Activated CD4-positive, alpha-beta T cell treated with anti-CD3 and anti-CD28 coated beads, Interleukin-2, amount 50 U/mL, for 48 hours (primary cell): ENCODE results near the gene MSI2.

Experiments used
- DNase-seq, 2 experiments: peaks; one replicate each; pipeline ENCODE4 v3.0.0-alpha.2; 2020

MSI2 gene

DNA sequence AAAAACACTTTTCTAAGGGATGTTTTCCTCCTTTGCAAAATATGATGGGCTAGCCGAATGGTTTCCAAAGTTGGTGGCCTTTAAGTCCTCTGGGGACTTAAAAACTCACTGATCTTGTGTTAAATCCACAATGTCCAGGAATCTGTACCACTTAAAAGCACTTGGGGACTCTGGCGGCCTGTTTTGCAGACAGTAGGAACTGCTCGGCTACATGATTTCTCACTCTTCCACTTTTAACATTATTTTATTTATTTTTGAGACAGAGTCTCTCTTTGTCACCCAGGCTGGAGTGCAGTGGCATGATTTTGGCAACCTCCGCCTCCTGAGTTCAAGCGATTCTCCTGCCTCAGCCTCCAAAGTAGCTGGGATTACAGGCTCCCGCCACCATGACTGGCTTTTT, 9.1 kb upstream of the MSI2 start:
- no peak for DNase-seq

DNA sequence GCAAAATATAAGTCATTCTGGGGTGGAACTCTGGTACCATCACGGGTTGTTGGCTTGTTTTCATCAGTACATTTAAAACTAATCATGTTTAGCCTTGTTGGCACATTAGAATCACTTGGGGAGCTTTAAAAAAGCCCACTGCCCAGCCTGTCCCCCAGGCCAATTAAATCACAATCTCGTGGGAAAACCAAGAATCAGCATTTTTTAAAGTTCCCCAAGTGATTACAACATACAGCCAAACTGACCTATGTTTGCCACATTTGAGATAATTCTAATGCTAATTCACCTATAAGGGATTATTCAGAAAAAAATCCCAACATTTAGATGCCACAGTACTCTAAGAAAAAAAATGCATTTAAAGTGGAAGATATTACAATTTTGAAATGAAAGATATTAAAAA, 8.4 kb upstream of the MSI2 start:
- DNase-seq, result no peak

DNA sequence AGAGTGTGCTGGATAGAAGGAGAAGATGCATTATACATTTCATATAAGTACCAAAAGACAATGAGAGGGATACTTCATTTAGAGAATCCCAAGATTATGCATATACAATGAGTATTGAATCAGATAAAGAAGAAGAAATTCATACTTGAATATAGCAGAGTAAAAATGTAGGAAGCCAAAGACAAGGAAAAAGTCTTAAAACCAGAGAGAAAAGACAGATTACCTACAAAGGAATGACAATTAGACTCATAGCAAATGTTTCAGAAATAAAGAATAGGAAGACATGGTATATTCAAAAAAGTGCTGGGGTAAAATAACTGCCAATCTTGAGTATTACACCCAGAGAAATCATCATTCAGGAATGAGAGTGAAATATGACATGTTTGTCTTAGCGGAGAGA, 6.8 kb upstream of the MSI2 start:
- DNase-seq, result no peak

DNA sequence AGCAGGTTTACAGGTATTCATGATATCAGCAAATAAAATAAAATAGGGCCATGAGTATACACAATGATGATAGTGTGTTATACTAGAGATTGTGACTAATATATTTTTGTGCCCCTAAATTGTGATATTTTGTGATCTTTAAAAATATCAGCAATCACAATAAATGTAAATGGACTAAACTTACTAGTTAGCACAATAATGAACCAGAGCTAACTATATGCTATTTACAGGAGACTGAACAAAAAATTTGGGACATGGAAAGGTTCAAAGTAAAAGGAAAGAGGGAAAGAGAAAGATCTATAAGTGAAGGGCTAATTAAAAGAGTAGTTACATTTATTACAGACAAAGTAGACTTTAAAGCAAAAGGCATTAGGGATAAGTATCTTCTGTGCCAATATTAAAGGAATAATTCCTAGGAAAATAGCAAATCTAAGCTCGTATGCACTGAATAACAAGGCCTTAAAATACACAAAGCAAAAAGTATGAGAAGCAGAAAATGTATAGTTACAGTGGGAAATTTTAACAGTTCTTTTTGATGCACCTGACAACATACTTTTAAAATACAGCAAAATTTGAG, 5.0 kb upstream of the MSI2 start:
- no peak for DNase-seq

DNA sequence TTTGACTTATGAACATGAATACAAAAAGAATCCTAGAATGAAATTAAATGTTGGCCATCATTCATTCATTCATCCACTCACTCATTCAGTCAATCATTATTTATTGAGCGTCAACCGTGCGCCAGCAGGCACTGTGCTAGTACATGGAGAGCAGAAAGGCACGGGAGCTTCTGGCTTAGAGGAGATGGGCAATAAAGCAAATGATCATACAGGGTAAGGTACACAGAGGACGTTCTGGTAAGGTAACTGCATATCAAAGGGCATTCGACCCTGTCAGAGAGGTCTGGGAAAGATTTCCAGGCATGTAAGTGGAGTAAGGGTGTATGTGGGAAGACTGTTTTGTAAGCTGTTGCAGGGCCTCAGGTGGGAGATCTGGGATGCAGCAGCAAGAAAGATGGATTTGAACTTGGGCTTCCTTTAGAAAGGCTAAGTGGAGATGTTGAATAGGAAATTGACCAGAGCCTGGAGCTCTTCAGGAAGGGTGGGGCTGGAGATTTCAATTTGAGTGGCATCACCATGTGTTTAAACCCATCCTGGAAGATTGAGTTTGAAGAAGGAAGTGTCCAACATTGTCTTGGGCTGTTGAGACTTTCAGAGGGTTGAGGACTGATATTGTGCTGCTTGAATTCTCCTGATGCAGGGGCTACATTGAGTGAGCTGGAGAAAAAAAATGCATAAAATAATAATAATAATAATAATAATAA, 2.8 kb upstream of the MSI2 start:
- no peak for DNase-seq

DNA sequence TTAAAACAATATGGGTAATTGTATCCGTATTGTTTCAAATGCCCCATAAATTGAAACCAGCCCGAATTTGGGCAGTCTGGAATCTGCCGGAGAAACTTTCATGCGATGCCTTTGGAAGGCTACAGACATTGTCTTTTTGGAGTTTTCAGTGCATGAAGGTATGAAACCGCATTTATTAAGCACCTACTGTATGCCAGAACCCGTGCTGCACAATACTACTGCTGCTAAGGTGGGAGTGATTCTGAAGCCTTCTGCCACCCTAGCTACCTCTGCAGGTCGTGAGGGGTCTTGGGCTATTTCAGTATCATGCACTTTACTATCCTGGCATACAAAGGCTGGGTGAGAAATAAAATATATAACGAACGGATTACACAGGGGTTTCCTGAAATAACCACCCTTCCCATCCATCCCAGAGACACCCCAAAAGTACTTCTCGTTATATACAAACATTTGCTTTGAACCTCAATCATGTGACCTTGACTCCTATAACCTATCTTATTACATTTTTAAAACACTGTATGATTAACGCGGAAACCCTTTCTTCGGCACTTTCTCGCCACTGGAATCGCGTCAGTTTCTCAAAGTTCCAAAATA, 1.0 kb upstream of the MSI2 start:
- no peak for DNase-seq

DNA sequence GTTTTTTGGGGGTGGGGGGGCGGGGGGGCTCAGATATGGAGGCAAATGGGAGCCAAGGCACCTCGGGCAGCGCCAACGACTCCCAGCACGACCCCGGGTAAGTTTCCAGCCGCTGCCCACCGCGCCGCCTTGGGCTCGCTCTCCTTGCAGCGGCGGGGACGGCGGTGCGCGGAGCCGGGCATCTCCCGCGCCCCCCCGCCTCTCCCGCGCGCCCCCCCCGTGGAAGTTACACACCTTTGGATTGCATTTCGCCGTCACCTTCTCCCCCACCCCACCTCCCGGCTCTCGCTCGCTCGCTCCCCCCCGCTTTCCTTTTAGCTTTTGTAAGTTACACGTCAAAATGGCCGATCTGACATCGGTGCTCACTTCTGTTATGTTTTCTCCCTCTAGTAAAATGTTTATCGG, 387 bp downstream of the MSI2 start:
- peak; percentile 36 to 44 for DNase-seq

DNA sequence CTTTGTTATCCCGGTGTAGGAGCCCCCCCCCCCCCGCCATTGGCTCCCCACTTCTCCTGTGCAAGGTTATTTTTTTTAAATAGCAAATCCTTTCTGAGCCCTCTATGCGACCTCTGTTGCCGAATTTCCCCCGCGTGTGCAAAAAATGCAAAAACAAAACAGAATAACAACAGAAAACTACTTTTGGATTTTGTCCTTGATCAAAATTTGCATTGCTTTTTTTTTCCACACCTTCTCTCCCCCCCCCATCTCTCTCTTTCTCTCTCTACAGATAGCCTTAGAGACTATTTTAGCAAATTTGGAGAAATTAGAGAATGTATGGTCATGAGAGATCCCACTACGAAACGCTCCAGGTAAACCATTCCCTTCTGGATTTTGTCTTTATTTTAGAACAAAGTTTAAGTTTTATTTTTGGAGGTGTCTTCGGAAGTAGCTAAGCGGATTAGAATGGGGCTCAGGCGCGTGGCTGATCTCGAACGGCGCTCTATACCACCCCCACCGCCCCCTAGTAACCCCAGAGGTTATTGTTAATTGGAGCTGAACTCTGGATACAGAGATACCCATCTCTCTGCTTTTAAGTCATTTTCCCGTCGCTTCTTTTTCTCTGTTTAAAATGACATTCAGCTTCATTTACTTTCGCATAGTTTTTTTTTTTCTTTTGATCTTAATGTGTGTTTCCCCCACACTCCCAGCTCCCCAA, 1.0 kb downstream of the MSI2 start:
- peak in 1 of 2 experiments; percentile 31 for DNase-seq

DNA sequence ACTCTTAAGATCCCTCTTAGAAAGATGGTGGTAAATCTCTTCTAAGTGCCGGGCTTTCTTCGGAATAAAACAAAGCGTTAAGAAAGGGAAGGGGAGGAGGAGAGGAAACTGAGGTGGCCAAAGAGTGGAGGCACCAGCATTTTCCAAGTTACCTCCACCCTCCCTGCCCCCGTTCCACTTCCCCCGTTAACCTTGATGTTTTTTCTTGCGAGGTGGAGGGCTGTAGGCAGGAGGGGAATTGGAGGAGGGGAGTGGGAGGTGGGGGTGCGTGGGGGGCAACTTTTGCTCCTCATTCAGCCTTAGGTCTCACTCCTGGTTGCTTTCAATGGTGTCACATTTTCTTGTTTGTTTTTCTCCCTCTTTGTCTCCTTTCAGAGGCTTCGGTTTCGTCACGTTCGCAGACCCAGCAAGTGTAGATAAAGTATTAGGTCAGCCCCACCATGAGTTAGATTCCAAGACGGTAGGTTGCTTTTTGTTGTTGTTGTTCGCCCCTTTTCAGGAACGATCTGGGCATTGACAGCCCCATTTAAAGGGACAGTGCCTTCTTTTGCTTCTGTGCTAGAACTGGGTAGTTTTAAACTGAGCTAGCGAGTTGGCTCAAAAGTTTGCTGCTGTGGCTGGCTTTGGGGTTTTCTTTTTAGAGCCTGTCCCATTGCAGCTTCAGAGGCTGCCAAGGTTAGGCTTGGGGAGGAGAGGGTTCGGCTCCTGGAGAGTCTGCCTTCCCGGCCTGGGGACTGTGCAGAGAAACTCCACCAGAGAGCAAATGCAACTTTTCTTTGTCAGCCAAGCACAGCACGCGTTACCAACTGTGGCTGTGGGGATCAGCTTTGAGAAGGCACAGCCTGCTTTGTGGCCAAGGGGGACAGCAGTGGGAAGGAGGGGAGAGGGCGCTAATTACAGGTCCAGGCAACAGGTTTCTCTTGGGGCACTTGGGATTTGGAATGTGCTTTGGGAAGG, 1.9 kb downstream of the MSI2 start:
- no peak for DNase-seq

DNA sequence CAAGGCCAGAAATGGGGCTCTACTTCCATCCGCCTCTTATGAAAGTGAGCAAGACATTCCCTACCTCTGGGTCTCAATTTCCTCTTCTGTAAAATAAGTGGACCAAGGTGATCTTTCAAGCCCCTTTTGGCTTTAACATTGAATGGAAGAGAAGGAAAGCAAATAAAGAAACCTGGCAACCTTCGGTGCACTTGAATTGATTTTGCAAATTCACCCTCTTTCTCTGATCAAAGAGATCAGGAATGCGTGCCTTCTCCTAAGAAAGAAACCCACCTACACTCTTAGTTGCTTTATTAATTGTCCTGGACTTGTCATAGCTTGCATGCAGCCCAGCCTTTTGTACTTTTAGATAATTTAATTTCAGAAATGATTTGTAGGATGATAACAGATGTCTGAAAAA, 3.0 kb downstream of the MSI2 start:
- DNase-seq, result no peak

DNA sequence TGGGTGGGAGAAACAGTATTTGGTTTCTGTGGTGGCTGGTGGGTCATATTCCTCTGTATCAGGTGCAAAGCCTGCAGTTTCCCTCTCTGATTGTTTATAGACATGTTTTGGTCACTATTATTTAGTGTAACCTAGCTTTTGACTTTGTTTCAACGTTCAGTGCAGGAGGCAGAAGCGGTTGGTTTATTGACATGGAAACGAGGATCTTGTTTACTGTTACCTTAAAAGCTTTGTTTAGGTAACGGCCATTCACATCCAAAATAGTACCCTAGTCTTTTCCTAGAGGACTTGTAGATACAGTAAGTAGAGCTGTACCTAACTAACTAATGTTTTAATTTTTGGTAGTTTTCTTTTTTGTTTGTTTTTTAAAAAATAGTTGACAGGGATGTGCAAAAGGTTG, 3.5 kb downstream of the MSI2 start:
- no peak for DNase-seq

DNA sequence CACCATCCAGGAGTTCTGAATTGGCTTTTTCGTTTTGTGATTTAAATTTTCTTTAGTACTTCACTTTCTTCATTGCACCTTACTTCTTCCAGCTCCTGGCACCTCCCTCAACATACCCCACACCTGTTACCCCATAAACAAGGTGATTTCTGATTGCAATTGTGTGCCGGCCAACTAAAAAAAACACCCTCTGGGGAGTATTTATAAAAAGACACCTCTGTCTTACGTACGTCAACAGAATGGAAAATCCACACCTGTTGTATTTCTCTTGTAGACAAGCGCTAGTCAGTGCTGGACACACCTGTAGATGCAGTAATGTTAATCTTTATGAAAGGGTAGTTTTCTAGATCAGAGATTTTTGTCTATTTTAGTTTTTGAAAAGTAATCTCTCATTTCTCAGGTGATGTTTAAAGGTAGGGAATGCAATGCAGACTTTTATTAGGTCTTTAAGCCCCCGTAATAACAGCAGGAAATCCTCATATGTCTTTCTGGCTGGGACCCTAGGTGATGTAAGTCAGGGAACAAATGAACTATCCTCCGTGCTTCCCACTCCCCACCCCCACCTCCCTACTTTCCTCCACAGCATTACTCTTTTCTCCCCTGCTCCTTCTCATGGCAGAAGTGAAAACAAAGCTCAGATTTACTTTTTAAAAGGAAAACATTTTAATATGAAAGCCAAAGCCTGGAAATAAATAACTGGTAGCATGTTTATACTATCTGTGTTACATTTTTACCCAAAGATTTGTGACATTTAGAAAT, 4.2 kb downstream of the MSI2 start:
- DNase-seq, result no peak

DNA sequence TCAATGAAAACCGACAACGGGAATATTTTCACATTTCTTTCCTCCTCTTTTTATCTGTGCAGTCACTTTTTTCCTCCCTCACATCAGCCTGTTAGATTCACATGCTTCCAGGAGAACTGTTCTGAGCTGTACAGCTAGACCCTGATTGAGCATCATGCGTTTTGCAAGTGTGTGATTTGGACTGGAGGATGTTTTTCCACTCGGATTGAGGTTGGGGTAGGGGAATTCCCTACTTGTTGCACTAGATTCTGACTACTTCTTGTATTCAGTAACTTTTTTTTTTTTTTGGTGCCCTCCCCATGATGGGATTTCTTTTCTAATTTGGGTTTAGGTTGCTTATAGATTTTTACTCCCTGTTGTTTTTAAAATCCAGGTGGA, 4.8 kb downstream of the MSI2 start:
- DNase-seq, result no peak

DNA sequence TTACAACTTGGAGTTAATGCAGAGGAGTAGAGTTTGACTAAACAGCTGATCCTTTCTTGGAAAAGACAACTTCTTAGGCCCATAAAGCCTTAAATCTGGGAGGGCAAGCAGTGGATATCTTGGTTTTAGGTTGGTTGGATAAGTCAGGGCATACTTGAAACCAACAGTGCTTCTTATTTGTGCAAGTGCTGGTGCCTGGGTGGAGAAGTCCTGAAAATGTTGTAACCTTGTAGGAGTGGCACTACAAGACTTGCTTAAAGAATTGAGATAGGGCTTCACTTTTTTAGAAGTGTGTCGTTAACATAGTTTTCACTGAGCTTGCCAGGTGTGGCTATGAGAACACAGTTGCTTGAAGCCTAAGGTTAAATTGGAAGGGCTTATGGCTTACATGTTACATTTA, 6.2 kb downstream of the MSI2 start:
- no peak for DNase-seq

DNA sequence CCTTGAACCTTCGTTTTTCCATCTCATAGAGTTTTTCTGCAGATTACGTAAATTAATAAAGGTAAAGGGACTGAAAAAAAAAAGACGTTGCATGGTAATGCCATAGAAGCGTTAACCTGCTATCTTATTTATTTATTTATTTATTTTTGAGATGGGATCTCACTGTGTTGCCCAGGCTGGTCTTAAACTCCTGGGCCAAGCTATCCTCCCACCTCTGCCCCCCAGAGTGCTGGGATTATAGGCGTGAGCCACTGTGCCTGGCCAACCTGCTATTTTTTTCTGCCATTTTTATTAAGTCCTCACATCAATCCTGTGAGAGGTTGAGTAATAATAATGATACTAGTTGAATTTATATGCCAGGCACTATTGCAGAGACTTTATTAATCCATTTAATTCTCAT, 7.9 kb downstream of the MSI2 start:
- DNase-seq, result no peak

DNA sequence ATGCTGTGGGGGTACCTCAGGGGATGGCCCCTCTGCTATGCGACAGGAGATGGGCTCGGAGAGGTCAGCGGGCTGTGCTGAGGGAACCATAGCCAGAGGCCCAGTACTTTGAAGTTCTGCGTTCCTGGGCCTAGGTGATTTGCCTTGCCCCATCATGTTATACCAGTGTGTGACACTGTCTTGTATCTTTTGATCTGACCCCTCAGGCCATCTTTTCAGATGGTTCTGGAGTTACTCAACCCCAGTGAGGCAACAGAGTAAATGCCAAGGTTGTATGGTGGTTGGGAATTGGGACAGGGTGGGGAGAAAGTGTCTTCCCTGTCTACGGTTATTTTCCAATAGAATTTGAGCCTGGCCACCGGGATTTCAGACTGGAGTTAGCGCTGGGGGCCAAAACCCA, 8.5 kb downstream of the MSI2 start:
- DNase-seq, result no peak

DNA sequence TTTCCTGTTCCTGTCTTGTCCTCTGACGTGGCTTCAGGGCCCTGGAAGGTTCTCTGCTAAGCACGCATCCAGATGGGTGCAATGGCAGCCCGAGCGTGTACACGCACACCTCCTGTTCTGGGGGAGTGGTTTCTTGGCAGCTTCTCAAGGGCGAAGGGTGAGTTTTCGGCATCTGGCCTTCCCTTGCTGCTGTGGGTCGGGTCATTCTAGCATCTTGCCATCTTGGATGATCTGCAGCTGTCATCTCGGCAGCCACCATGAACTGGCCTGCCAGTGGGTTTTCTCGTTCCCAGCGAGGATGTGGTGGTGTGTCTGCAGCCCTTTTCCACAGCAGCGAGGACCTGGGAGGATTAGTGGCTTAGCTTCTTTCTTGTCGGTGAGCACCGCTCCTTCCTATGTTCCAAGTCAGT, 10.6 kb downstream of the MSI2 start:
- no peak for DNase-seq

DNA sequence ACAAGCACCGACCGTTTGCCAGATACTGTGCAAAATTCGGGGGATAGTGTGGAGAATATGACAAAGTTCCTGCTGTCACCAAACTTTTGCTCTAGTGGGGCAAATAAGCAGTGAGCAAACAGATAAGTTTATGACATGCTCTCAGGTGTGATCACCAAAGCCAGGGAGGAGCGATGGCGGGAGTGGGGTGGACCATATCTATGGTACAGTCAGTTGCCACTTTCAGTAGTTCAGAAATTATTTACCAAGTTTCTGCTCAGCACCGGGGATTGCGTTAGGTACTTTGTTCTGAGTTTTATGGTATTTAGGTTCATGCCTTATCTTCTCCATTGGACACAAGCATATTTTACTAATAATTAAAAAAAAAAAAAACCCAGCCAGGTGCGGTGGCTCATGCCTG, 11.9 kb downstream of the MSI2 start:
- DNase-seq, result no peak

DNA sequence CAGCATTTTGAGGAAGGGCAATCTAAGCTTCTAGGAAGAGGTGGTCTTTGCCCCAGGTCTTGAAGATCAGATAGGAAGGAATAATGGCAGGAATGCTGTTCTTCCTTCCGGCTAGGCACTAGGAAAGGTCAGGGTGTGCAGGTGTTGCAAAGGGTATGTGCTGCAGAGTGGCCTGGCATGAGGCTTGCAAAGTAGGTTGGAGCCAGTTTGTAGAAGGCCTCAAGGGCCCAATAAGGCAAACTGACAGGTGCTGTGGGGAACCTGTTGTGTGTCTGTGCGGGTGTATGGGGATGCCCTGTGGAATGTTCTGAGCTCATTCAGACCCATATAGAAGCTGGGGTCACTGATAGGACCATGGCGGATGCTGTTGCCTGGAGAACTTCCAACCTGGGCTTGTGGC, 12.7 kb downstream of the MSI2 start:
- DNase-seq, result no peak

DNA sequence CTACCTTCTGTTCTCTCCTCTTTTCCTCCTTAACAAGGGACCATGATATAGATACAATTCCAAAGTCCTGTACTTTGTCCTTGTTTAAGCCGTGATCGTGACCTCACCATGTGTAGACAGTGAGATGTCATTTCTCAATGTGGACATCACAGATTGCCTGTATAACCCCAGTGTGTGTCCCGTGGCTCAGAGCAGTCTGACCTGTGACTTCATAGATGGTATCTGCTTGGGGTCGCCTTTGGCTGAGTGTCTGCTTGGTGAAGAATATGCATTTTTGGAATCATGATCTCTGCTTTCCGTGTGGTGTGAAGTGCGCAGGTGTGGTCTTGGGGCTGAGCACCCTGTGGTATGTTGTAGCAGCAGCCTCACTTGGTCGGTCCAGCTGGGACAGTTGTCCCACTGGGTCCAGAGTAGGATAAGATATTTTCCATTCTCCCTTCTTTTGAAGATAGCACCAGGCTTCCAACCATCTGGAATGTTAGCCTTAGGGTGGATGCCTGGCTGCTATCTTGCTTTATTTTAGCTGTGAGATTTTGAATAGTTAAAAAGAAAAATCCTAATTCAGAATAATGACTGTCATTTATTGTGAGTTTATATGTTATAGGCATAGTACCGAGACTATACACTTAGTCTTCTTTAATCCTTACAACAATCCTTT, 13.4 kb downstream of the MSI2 start:
- DNase-seq, result no peak

DNA sequence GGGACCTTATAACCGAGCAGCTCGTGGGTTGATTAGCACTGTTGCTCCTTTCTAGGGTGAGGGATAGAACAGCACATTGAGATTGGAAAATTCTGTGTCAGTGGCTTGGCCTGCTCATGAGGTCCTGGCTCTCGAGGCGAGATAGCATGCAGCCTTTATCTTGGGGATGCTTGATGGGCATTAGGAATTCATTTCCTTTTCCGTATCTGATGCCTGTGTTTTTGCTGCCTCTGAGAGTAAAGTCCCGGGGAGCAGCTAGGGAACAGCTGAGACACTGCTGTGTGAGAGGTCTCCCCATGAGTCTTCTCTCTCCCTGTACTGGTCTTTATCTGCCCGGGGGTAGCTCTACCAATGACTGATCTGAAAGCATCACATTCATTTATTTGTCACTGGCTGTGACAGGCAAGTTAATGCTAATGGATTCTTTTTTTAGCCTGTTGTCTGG, 14.5 kb downstream of the MSI2 start:
- DNase-seq, result no peak

DNA sequence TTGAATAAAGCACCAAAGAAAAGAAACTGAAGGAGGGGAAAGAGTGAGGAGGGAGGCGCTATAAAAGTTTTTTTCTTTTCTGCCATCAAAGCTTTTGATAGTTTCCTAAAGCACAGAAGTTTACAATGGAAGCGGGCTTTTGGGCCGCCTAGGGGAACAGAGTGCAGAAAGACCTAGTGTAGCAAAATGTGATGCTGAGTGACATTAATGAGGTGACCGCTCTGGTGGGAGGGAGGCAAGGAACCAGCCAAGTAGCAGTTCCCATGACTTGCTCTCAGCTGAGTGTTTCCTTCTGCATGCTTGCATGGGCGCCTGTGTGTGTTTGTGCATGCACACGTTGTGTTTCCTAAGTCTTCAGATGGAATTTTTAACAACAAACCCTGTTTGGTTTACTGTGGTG, 15.5 kb downstream of the MSI2 start:
- DNase-seq, result no peak
